A549 (cell line): ENCODE results near the gene ATP5F1E. TPM values are rescaled to one million over a fixed set of nuclear protein-coding genes. Genes with fewer than 3 reads are reported as not detected.
A peak's percentile ranks its signal among the peaks of the same experiment; 100 is the strongest.

Experiments
- ATAC-seq, 2 experiments: fragments of 200-7000 bp in 1 of 2; fragments of >200 bp in 1 of 2; cut with Nextera tagmentation in 1 of 2; cut with Tn5 transposase in 1 of 2; 3 replicates each; pipeline versions ENCODE4 v1.8.0 to v1.9.1; 2018 to 2020; ENCODE audit warnings: mild to moderate bottlenecking in 1 of 2, moderate library complexity in 1 of 2
- CTCF ChIA-PET: fragments of 300-600 bp; sonication (Branson Sonifier 250); formaldehyde crosslinking; extraction: SDS; loops from one replicate; lab custom pipeline; 2021; ENCODE audit warnings: antibody characterized with exemption, inconsistent platforms; lab: Yijun Ruan, JAX
- POLR2A ChIA-PET: fragments of 350-600 bp; formaldehyde crosslinking; extraction: SDS; loops from one replicate; lab custom pipeline; 2021; ENCODE audit warnings: antibody characterized with exemption, inconsistent platforms; lab: Yijun Ruan, JAX
- DNase-seq, 2 experiments: peaks; one replicate each; pipeline versions ENCODE4 v3.0.0 to v3.0.0-alpha.2; 2011 to 2016; ENCODE audit warnings: low read depth in 1 of 2, low spot score in 1 of 2
- FAIRE-seq: peaks from 2 replicates; lab custom pipeline; 2011; peaks lifted over from hg19 to GRCh38; lab: Jason Lieb, UNC
- H3K27ac ChIP-seq, 2 experiments: fragments of >200 bp; sonication (Bioruptor Twin); formaldehyde crosslinking; 3 replicates each; pipeline ENCODE4 v1.5.1; 2016 to 2017
- H3K4me1 ChIP-seq: fragments of >200 bp; sonication (Bioruptor Twin); formaldehyde crosslinking; 3 replicates; pipeline ENCODE4 v1.6.1; 2016
- H3K4me2 ChIP-seq: fragments of >200 bp; sonication (Bioruptor Twin); formaldehyde crosslinking; 3 replicates; pipeline ENCODE4 v1.6.1; 2016
- H3K4me3 ChIP-seq: fragments of >200 bp; sonication (Bioruptor Twin); formaldehyde crosslinking; 3 replicates; pipeline ENCODE4 v1.5.1; 2016
- H3K9me3 ChIP-seq: fragments of >200 bp; sonication (Bioruptor Twin); formaldehyde crosslinking; 3 replicates; pipeline ENCODE4 v1.6.1; 2016
- ATOH8 ChIP-seq: fragments of 250-450 bp; sonication (Bioruptor Pico); IDR thresholded peaks from 2 replicates; pipeline ENCODE4 v1.5.0; 2020; ENCODE audit warnings: low read depth, mild to moderate bottlenecking, moderate library complexity
- CBX2 ChIP-seq: fragments of 200-600 bp; sonication (generic); IDR thresholded peaks from 2 replicates; pipeline ENCODE4 v1.6.1; 2016; ENCODE audit warnings: low read depth, mild to moderate bottlenecking, borderline replicate concordance
- CEBPB ChIP-seq, 2 experiments: fragments of >200 bp in 1 of 2; sonication (Bioruptor Twin) in 1 of 2; formaldehyde crosslinking in 1 of 2; IDR thresholded peaks; 2 replicates each; pipeline ENCODE4 v1.6.1; 2012 to 2016
- EHMT2 ChIP-seq: fragments of 200-600 bp; sonication (generic); IDR thresholded peaks from 2 replicates; pipeline ENCODE4 v1.6.1; 2016; ENCODE audit warnings: antibody characterized with exemption, low read depth, mild to moderate bottlenecking, moderate library complexity
- EP300 ChIP-seq, 2 experiments: fragments of >200 bp; sonication (Bioruptor Twin); formaldehyde crosslinking; IDR thresholded peaks; 2 replicates in 1 of 2; 3 replicates in 1 of 2; pipeline ENCODE4 v1.6.1; 2016 to 2017
- ESRRA ChIP-seq: fragments of 150-350 bp; IDR thresholded peaks from 2 replicates; pipeline ENCODE4 v1.6.1; 2014; ENCODE audit warnings: mild to moderate bottlenecking, low read length, borderline replicate concordance
- FOSB ChIP-seq: fragments of 250-450 bp; sonication (Bioruptor Pico); IDR thresholded peaks from 2 replicates; pipeline ENCODE4 v1.5.0; 2020; ENCODE audit warnings: mild to moderate bottlenecking, moderate library complexity
- GATA3 ChIP-seq: IDR thresholded peaks from 2 replicates; pipeline ENCODE4 v1.6.1; 2012; ENCODE audit warnings: borderline replicate concordance
- JUN ChIP-seq, 2 experiments: fragments of >200 bp; sonication (Bioruptor Twin); formaldehyde crosslinking; IDR thresholded peaks; 2 replicates in 1 of 2; 3 replicates in 1 of 2; pipeline ENCODE4 v1.6.1; 2016 to 2017
- KDM5A ChIP-seq: fragments of 200-600 bp; sonication (generic); IDR thresholded peaks from 2 replicates; pipeline ENCODE4 v1.6.1; 2016; ENCODE audit warnings: antibody characterized with exemption, mild to moderate bottlenecking
- MAX ChIP-seq: IDR thresholded peaks from 2 replicates; pipeline ENCODE4 v1.6.1; 2012
- NR3C1 ChIP-seq: fragments of >200 bp; sonication (Bioruptor Twin); formaldehyde crosslinking; IDR thresholded peaks from 3 replicates; pipeline ENCODE4 v1.6.1; 2017
- PHF8 ChIP-seq: fragments of 200-600 bp; sonication (generic); IDR thresholded peaks from 2 replicates; pipeline ENCODE4 v1.6.1; 2016; ENCODE audit warnings: low read depth, mild to moderate bottlenecking, antibody characterized with exemption, moderate library complexity, borderline replicate concordance
- POLR2AphosphoS2 ChIP-seq: conservative IDR thresholded peaks from 2 replicates; pipeline ENCODE4 v1.6.1; 2012; ENCODE audit warnings: low read length, improper control_type of control experiment, inconsistent platforms
- RAD21 ChIP-seq, 2 experiments: fragments of >200 bp in 1 of 2; sonication (Bioruptor Twin) in 1 of 2; formaldehyde crosslinking in 1 of 2; IDR thresholded peaks in 1 of 2; conservative IDR thresholded peaks in 1 of 2; 2 replicates in 1 of 2; 3 replicates in 1 of 2; pipeline ENCODE4 v1.6.1; 2012 to 2018; ENCODE audit warnings: inconsistent platforms in 1 of 2
- TP53 ChIP-seq: fragments of 250-450 bp; sonication (Bioruptor Pico); IDR thresholded peaks from 2 replicates; pipeline ENCODE4 v1.5.0; 2021; ENCODE audit warnings: mild to moderate bottlenecking, moderate library complexity
- USF2 ChIP-seq: fragments of 450-650 bp; IDR thresholded peaks from 2 replicates; pipeline ENCODE4 v1.6.1; 2014; ENCODE audit warnings: antibody characterized with exemption
- ZC3H11A ChIP-seq: fragments of 450-650 bp; IDR thresholded peaks from 2 replicates; pipeline ENCODE4 v1.6.1; 2014; ENCODE audit warnings: antibody characterized with exemption, mild to moderate bottlenecking
- ZFP36 ChIP-seq: fragments of 450-650 bp; IDR thresholded peaks from 2 replicates; pipeline ENCODE4 v1.6.1; 2014; ENCODE audit warnings: borderline replicate concordance; ENCODE audit not compliant: partially characterized antibody
- ZSCAN20 ChIP-seq: fragments of 250-450 bp; sonication (Bioruptor Pico); IDR thresholded peaks from 2 replicates; pipeline ENCODE4 v1.8.0; 2022; ENCODE audit warnings: mild to moderate bottlenecking, moderate library complexity
- WGBS: methylation state at CpG from one replicate; pipeline ENCODE4 v1.1.6; 2017; ENCODE audit errors: missing lambda C conversion rate; 5-methylcytosine and 5-hydroxymethylcytosine counted together
- polyA plus RNA-seq, 4 experiments: library from polyadenylated mRNA; depleted of rRNA in 3 of 4; stranded (reverse); fragments of >200 nt; fragmentation: RNase III in 1 of 4; extraction: RNeasy Plus Mini Kit Qiagen cat#74134 plus additional on column Dnase treatment in 1 of 4; gene quantifications; 2 replicates in 3 of 4; 3 replicates in 1 of 4; pipeline ENCODE4 v1.2.3, GENCODE V29; 2011 to 2017

Gene ATP5F1E
- polyA plus RNA-seq, 2 of the 4 experiments (the other 2 are of a cell fraction), result 84.9 to 108 TPM

- ATAC-seq (no peak), FAIRE-seq (peak; percentile 13), DNase-seq (no peak)
- Histone ChIP-seq H3K4me1 (peaks cover 6% of the 10 kb centered on the region; the same call in 1 of the 3 replicates), H3K9me3 (no peaks in the 10 kb centered on the region), H3K27ac (no peak overlapping the region), H3K4me3 (no peak overlapping the region), H3K4me2 (no peak overlapping the region)
- ChIA-PET CTCF (interaction anchor here (0.7 to 1.1 kb wide), 4 partner anchors 15 to 382 kb away, joined by 3 to 4 read pairs (median 3); no protein-coding TSS in a partner anchor), POLR2A (no interaction called here)
- TF ChIP-seq NR3C1, result no peak
- TF ChIP-seq ZSCAN20 (CRISPR knock-in tag), result no peak
- no peak for TF ChIP-seq MAX
- no peak for TF ChIP-seq RAD21 (conservative IDR thresholded peaks at IDR 0.05 in 1 of 2, IDR thresholded peaks at IDR 0.05 in 1 of 2)
- TF ChIP-seq GATA3, result no peak
- TF ChIP-seq CBX2, result no peak
- TF ChIP-seq ATOH8, result no peak
- 88% methylated on average over 1 of the region's 1 CpG for WGBS
Observed at GRCh38 chr20:59073582-59073981, 41.4 kb upstream of the ATP5F1E start.

GRCh38 chr20:59071216-59071615 lies 39.1 kb upstream of the ATP5F1E start:
- Histone ChIP-seq H3K4me2 (no peak overlapping the region), H3K4me3 (no peak overlapping the region), H3K9me3 (no peaks in the 10 kb centered on the region), H3K27ac (no peak overlapping the region), H3K4me1 (peaks cover 6% of the 10 kb centered on the region; the same call in 1 of the 3 replicates)
- FAIRE-seq, result no peak
- ATAC-seq, result no peak
- WGBS, result 65% methylated on average over 1 of the region's 1 CpG
- ChIA-PET CTCF (interaction anchor here (0.7 to 1.2 kb wide), 4 partner anchors 9 to 448 kb away, joined by 3 to 4 read pairs (median 3); no protein-coding TSS in a partner anchor), POLR2A (no interaction called here)
- TF ChIP-seq EHMT2 (no peak), CEBPB (IDR thresholded peaks at IDR 0.05) (no peak), USF2 (no peak), FOSB (no peak), TP53 (CRISPR knock-in tag) (no peak), POLR2AphosphoS2 (no peak), ZC3H11A (no peak), KDM5A (no peak), PHF8 (no peak)
- no peak for DNase-seq

GRCh38 chr20:59069026-59069425 lies 36.9 kb upstream of the ATP5F1E start:
- Histone ChIP-seq H3K4me1 (peaks cover 6% of the 10 kb centered on the region; the same call in 2 of the 3 replicates), H3K27ac (no peak overlapping the region), H3K9me3 (no peaks in the 10 kb centered on the region), H3K4me2 (no peak overlapping the region), H3K4me3 (no peak overlapping the region)
- ATAC-seq, result no peak
- DNase-seq, result no peak
- 28% methylated on average over 2 of the region's 2 CpGs for WGBS
- POLR2A ChIA-PET, result no interaction called here
- TF ChIP-seq JUN (IDR thresholded peaks at IDR 0.05) (no peak), EP300 (IDR thresholded peaks at IDR 0.05) (no peak), FOSB (no peak)
- no peak for FAIRE-seq
- CTCF ChIA-PET, result interaction anchor here (2.4 kb wide), 1 partner anchor 335 kb away, joined by 9 read pairs; no protein-coding TSS in a partner anchor

GRCh38 chr20:59068534-59068933 lies 36.4 kb upstream of the ATP5F1E start:
- Histone ChIP-seq H3K4me3 (no peak overlapping the region), H3K9me3 (no peaks in the 10 kb centered on the region), H3K4me2 (no peak overlapping the region), H3K27ac (no peak overlapping the region), H3K4me1 (peaks cover 11% of the 10 kb centered on the region)
- CTCF ChIA-PET, result interaction anchor here (1.8 to 2.4 kb wide), 2 partner anchors 336 to 387 kb away, joined by 5 to 9 read pairs; no protein-coding TSS in a partner anchor
- WGBS, result 59% methylated on average over 4 of the region's 4 CpGs
- POLR2A ChIA-PET, result no interaction called here
- TF ChIP-seq RAD21 (conservative IDR thresholded peaks at IDR 0.05 in 1 of 2, IDR thresholded peaks at IDR 0.05 in 1 of 2) (no peak), ZSCAN20 (CRISPR knock-in tag) (no peak), ZFP36 (no peak), ESRRA (no peak)
- DNase-seq (no peak), ATAC-seq (no peak), FAIRE-seq (no peak)
